Measurements from ENCODE around the gene MRRF. TPM values are rescaled to one million over a fixed set of nuclear protein-coding genes. Genes with fewer than 3 reads are reported as not detected.
A peak's percentile ranks its signal among the peaks of the same experiment; 100 is the strongest.

The MRRF gene
- total and polyA plus RNA-seq, 5 donors from 2014 or later = 13.9 to 24.9 (median 20.0) TPM

DNA sequence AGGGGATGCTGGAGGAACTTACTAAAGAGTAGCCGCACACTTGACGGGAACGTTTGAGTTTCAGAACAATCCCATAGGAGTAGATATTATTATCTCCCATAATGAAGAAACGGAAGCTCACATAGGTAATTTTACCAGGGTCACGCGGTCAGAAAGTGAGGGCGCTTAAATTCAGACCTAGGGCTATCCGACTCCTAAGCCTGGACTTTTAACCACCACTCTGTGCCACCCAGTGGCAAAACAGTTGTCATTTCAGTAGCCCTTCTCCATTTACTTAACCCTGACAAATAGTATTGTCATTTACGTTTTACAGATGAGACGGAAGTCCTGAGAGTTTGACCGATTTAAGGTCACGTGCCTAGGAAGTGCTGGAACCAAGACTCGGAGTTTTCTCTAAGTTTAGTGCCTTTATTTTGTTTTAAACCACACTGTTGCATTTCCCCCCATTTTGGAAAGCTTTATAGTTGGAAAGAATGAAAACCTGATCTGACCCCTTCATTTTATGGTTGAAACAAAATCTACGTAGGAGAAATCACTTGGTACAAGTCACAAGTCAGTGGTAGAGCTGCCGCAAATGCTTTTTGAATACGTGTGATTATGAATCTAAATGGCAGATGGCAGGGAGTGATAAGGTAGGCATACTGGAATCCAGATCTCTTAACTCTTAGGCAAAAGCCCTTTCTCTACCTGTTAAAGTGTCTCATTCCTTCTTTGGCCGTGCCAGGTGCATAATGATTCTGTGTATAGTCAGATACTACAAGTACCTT is 650 bp downstream of the MRRF start:
- Mint-ChIP-seq H3K4me3 (peak overlapping the region; percentile 97 to 99 (median 98)), H3K36me3 (peaks cover 9% of the 10 kb centered on the region), H3K9me3 (no peaks in the 10 kb centered on the region), H3K4me1 (peaks cover 20 to 69% (median 47%) of the 10 kb centered on the region in 4 donors), H3K27ac (peak overlapping the region; percentile 98 to 100 (median 99)), H3K27me3 (no peaks in the 10 kb centered on the region)
- peak overlapping the region; percentile 97 for H3K27ac ChIP-seq (ENCODE audit: insufficient read depth, low read length, poor library complexity, severe bottlenecking)
- H3K4me1 ChIP-seq (ENCODE audit: control insufficient read depth, insufficient read depth, low read length, poor library complexity, severe bottlenecking) = peaks cover 39% of the 10 kb centered on the region
- peak overlapping the region; percentile 98 for H3K4me3 ChIP-seq (ENCODE audit: low read depth, low read length)
- H3K36me3 ChIP-seq (ENCODE audit: control insufficient read depth, insufficient read depth, low read length) = peaks cover 15% of the 10 kb centered on the region
- DNase-seq (peak; percentile 8 to 71 (median 42)), ATAC-seq (ENCODE audit: low read depth in 2 of 2) (peak; percentile 24 to 27)
- H3K27me3 ChIP-seq (ENCODE audit: control insufficient read depth, insufficient read depth, low read length) = no peaks in the 10 kb centered on the region
- H3K9me3 ChIP-seq (ENCODE audit: control insufficient read depth in 2 of 2, low read length in 2 of 2) = no peaks in the 10 kb centered on the region

GRCh38 chr9:122268041-122268814 is 3.5 kb downstream of the MRRF start:
- peak overlapping the region in 2 of 3 donors; percentile 7 to 12 for H3K27ac Mint-ChIP-seq
- Histone ChIP-seq H3K4me1 (ENCODE audit: control insufficient read depth, insufficient read depth, low read length, poor library complexity, severe bottlenecking) (peaks cover 31% of the 10 kb centered on the region), H3K27me3 (ENCODE audit: control insufficient read depth, insufficient read depth, low read length) (no peaks in the 10 kb centered on the region), H3K36me3 (ENCODE audit: control insufficient read depth, insufficient read depth, low read length) (peaks cover 9% of the 10 kb centered on the region), H3K4me3 (ENCODE audit: low read depth, low read length) (no peak overlapping the region), H3K9me3 (ENCODE audit: control insufficient read depth in 2 of 2, low read length in 2 of 2) (no peaks in the 10 kb centered on the region), H3K27ac (ENCODE audit: insufficient read depth, low read length, poor library complexity, severe bottlenecking) (no peak overlapping the region)
- DNase-seq = peak in 1 of 3 donors; percentile 6
- peaks cover 18% of the 10 kb centered on the region for H3K36me3 Mint-ChIP-seq
- no peak for ATAC-seq (ENCODE audit: low read depth in 2 of 2)
- H3K4me3 Mint-ChIP-seq = peak overlapping the region in 1 of 4 donors; percentile 35
- no peaks in the 10 kb centered on the region for H3K27me3 Mint-ChIP-seq
- peaks cover 18 to 56% (median 33%) of the 10 kb centered on the region in 4 donors for H3K4me1 Mint-ChIP-seq
- no peaks in the 10 kb centered on the region for H3K9me3 Mint-ChIP-seq

GRCh38 chr9:122274055-122274454 is 9.4 kb downstream of the MRRF start:
- Mint-ChIP-seq H3K4me3 (peak overlapping the region in 1 of 4 donors; percentile 35), H3K4me1 (peaks cover 20 to 45% (median 26%) of the 10 kb centered on the region in 4 donors), H3K9me3 (peaks cover 0 to 1% (median 0%) of the 10 kb centered on the region in 7 donors), H3K36me3 (peaks cover 44% of the 10 kb centered on the region), H3K27ac (peak overlapping the region in 2 of 3 donors; percentile 18 to 47), H3K27me3 (no peaks in the 10 kb centered on the region)
- Histone ChIP-seq H3K4me3 (ENCODE audit: low read depth, low read length) (no peak overlapping the region), H3K36me3 (ENCODE audit: control insufficient read depth, insufficient read depth, low read length) (peaks cover 16% of the 10 kb centered on the region), H3K4me1 (ENCODE audit: control insufficient read depth, insufficient read depth, low read length, poor library complexity, severe bottlenecking) (no peaks in the 10 kb centered on the region), H3K27ac (ENCODE audit: insufficient read depth, low read length, poor library complexity, severe bottlenecking) (no peak overlapping the region), H3K27me3 (ENCODE audit: control insufficient read depth, insufficient read depth, low read length) (no peaks in the 10 kb centered on the region), H3K9me3 (ENCODE audit: control insufficient read depth in 2 of 2, low read length in 2 of 2) (no peaks in the 10 kb centered on the region)
- no peak for ATAC-seq (ENCODE audit: low read depth in 2 of 2)
- no peak for DNase-seq

DNA sequence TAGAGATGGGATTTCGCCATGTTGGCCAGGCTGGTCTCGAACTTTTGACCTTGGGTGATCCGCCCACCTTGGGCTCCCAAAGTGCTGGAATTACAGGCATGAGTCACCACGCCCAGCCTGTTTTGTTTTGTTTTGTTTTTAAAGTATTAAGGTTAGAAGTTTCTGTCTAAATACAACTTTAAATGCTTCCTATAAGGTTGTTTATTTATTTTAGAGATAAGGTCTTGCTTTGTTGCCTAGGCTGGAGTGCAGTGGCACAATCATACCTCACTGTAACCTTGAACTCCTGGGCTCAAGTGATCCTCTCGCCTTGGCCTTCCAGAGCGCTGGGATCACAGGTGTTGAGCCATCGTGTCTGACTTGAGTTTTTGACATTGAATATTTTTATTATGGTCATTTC is 11.4 kb downstream of the MRRF start:
- H3K36me3 ChIP-seq (ENCODE audit: control insufficient read depth, insufficient read depth, low read length) = peaks cover 27% of the 10 kb centered on the region
- Mint-ChIP-seq H3K9me3 (peaks cover 0 to 1% (median 0%) of the 10 kb centered on the region in 7 donors), H3K27ac (no peak overlapping the region), H3K36me3 (peaks cover 54% of the 10 kb centered on the region), H3K4me3 (no peak overlapping the region), H3K4me1 (peaks cover 23 to 46% (median 28%) of the 10 kb centered on the region in 4 donors), H3K27me3 (no peaks in the 10 kb centered on the region)
- H3K4me1 ChIP-seq (ENCODE audit: control insufficient read depth, insufficient read depth, low read length, poor library complexity, severe bottlenecking) = no peaks in the 10 kb centered on the region
- H3K4me3 ChIP-seq (ENCODE audit: low read depth, low read length) = no peak overlapping the region
- H3K27ac ChIP-seq (ENCODE audit: insufficient read depth, low read length, poor library complexity, severe bottlenecking) = no peak overlapping the region
- no peaks in the 10 kb centered on the region for H3K9me3 ChIP-seq (ENCODE audit: control insufficient read depth in 2 of 2, low read length in 2 of 2)
- ATAC-seq (ENCODE audit: low read depth in 2 of 2) (no peak), DNase-seq (no peak)
- H3K27me3 ChIP-seq (ENCODE audit: control insufficient read depth, insufficient read depth, low read length) = no peaks in the 10 kb centered on the region

DNA sequence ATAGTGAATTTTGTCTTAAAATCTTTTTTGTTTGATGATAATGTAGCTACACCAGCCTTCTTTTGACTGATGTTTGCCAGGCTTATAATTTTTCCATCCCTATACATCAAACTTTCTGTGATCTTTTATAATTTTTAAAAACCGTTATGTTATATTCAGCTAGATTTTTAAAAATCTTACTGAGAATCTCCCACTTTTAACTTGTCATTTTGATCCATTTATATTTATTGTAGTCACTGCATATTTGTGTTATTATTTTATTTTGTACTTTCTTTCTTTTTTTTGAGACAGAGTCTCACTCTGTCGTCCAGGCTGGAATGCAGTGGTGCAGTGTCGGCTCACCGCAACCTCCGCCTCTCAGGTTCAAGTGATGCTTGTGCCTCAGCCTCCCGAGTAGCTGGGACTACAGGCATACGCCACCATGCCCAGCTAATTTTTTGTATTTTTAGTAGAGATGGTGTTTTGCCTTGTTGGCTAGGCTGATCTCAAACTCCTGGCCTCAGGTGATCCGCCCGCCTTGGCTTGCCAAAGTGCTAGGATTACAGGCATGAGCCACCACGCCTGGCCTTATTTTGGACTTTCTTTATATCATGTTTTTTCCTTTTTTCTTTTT is 12.7 kb downstream of the MRRF start:
- no peaks in the 10 kb centered on the region for H3K27me3 ChIP-seq (ENCODE audit: control insufficient read depth, insufficient read depth, low read length)
- H3K9me3 ChIP-seq (ENCODE audit: control insufficient read depth in 2 of 2, low read length in 2 of 2) = no peaks in the 10 kb centered on the region
- H3K4me3 Mint-ChIP-seq = no peak overlapping the region
- H3K27ac ChIP-seq (ENCODE audit: insufficient read depth, low read length, poor library complexity, severe bottlenecking) = no peak overlapping the region
- no peaks in the 10 kb centered on the region for H3K4me1 ChIP-seq (ENCODE audit: control insufficient read depth, insufficient read depth, low read length, poor library complexity, severe bottlenecking)
- ATAC-seq (ENCODE audit: low read depth in 2 of 2) (no peak), DNase-seq (no peak)
- peaks cover 35% of the 10 kb centered on the region for H3K36me3 ChIP-seq (ENCODE audit: control insufficient read depth, insufficient read depth, low read length)
- H3K4me3 ChIP-seq (ENCODE audit: low read depth, low read length) = no peak overlapping the region
- H3K27me3 Mint-ChIP-seq = no peaks in the 10 kb centered on the region
- no peak overlapping the region for H3K27ac Mint-ChIP-seq
- peaks cover 57% of the 10 kb centered on the region for H3K36me3 Mint-ChIP-seq
- peaks cover 0 to 1% (median 0%) of the 10 kb centered on the region in 7 donors for H3K9me3 Mint-ChIP-seq
- peaks cover 19 to 40% (median 29%) of the 10 kb centered on the region in 4 donors for H3K4me1 Mint-ChIP-seq

DNA sequence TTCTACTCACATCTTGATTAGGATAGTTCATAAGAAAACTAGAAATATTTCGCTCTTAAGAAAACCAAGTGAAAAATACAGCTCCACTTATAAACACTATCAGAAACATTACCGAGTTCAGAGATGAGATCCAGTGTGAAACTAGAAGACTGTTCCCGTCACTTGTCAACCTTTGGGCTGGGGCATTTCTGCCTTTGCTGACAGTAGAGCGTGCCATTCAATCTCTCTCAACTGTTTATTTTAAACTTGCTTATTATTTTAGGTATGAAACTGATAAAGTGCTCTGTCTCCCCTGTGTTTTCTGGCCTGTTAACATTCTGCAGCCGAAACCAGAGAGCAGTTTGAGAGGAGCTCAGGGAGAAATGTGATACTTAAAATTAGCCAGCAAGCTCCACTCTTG is 16.7 kb downstream of the MRRF start:
- Mint-ChIP-seq H3K4me1 (peaks cover 11 to 21% (median 13%) of the 10 kb centered on the region in 4 donors), H3K36me3 (peaks cover 33% of the 10 kb centered on the region), H3K27ac (no peak overlapping the region), H3K27me3 (no peaks in the 10 kb centered on the region), H3K9me3 (no peaks in the 10 kb centered on the region), H3K4me3 (no peak overlapping the region)
- ATAC-seq (ENCODE audit: low read depth in 2 of 2) = no peak
- Histone ChIP-seq H3K4me3 (ENCODE audit: low read depth, low read length) (no peak overlapping the region), H3K36me3 (ENCODE audit: control insufficient read depth, insufficient read depth, low read length) (peaks cover 53% of the 10 kb centered on the region), H3K27me3 (ENCODE audit: control insufficient read depth, insufficient read depth, low read length) (no peaks in the 10 kb centered on the region), H3K4me1 (ENCODE audit: control insufficient read depth, insufficient read depth, low read length, poor library complexity, severe bottlenecking) (no peaks in the 10 kb centered on the region), H3K27ac (ENCODE audit: insufficient read depth, low read length, poor library complexity, severe bottlenecking) (no peak overlapping the region), H3K9me3 (ENCODE audit: control insufficient read depth in 2 of 2, low read length in 2 of 2) (no peaks in the 10 kb centered on the region)
- no peak for DNase-seq

DNA sequence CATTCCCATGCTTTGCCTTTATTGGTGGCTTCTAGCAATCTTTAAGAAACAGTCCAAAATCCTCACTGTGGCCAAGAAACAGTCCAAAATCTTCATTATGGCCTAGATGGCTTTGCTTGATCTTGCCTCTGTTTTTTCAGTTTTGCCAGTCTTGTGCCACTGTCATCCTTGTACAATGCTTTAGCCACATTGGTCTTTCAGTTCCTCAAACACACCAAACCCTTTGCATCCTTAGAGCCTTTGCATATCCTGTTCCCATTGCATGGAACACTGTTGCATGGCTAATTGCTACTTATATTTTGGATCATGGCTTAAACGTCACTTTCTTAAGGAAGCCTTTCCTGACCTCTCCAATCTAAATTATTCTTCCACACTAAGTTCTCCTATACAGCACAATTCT is 22.1 kb downstream of the MRRF start:
- Histone ChIP-seq H3K4me3 (ENCODE audit: low read depth, low read length) (no peak overlapping the region), H3K4me1 (ENCODE audit: control insufficient read depth, insufficient read depth, low read length, poor library complexity, severe bottlenecking) (no peaks in the 10 kb centered on the region), H3K27me3 (ENCODE audit: control insufficient read depth, insufficient read depth, low read length) (no peaks in the 10 kb centered on the region), H3K36me3 (ENCODE audit: control insufficient read depth, insufficient read depth, low read length) (peaks cover 59% of the 10 kb centered on the region), H3K27ac (ENCODE audit: insufficient read depth, low read length, poor library complexity, severe bottlenecking) (no peak overlapping the region), H3K9me3 (ENCODE audit: control insufficient read depth in 2 of 2, low read length in 2 of 2) (no peaks in the 10 kb centered on the region)
- DNase-seq = no peak
- Mint-ChIP-seq H3K4me3 (no peak overlapping the region), H3K36me3 (peaks cover 31% of the 10 kb centered on the region), H3K9me3 (no peaks in the 10 kb centered on the region), H3K27me3 (no peaks in the 10 kb centered on the region), H3K27ac (no peak overlapping the region), H3K4me1 (peaks cover 0 to 12% (median 3%) of the 10 kb centered on the region in 4 donors)
- no peak for ATAC-seq (ENCODE audit: low read depth in 2 of 2)

Measured in CD4-positive, CD25-positive, alpha-beta regulatory T cell (primary cell).